T-helper 2 cell treated with Interferon-gamma antibody and Interleukin-4, amounts not matched to agents 5 μg/mL and 100 μg/mL, for 36 hours (primary cell): ENCODE data around the gene CMTM5.

ENCODE experiments used
- DNase-seq: peaks from one replicate; pipeline ENCODE4 v3.0.0; 2021; ENCODE audit warnings: low spot score
- H3K27ac Mint-ChIP-seq: one replicate; pipeline ENCODE4 v1.8.0; 2021; ENCODE audit warnings: mild to moderate bottlenecking, mixed read lengths
- H3K27me3 Mint-ChIP-seq: one replicate; pipeline ENCODE4 v1.8.0; 2021; ENCODE audit warnings: low read depth, mixed read lengths
- H3K36me3 Mint-ChIP-seq: one replicate; pipeline ENCODE4 v1.8.0; 2021; ENCODE audit warnings: low read depth, mixed read lengths
- H3K4me1 Mint-ChIP-seq: one replicate; pipeline ENCODE4 v1.8.0; 2021; ENCODE audit warnings: low read depth, mixed read lengths
- H3K4me3 Mint-ChIP-seq: one replicate; pipeline ENCODE4 v1.8.0; 2022; ENCODE audit warnings: mild to moderate bottlenecking, moderate library complexity, mixed read lengths
- H3K9me3 Mint-ChIP-seq: one replicate; pipeline ENCODE4 v1.8.0; 2021; ENCODE audit warnings: mixed read lengths

CMTM5 gene

GRCh38 chr14:23376482-23377197 is at the start of gene CMTM5:
Gene CMTM5, plus strand, starts transcription at chr14:23377046. Its CDS starts 206 bp downstream, at chr14:23377252.
- no peak for DNase-seq
- H3K36me3 Mint-ChIP-seq, result no peaks in the 10 kb centered on the region
- H3K27me3 Mint-ChIP-seq, result peaks cover 5% of the 10 kb centered on the region
- H3K27ac Mint-ChIP-seq, result no peak within 1 kb of the TSS
- H3K4me3 Mint-ChIP-seq, result no peak within 1 kb of the TSS
- H3K9me3 Mint-ChIP-seq, result no peaks in the 10 kb centered on the region
- H3K4me1 Mint-ChIP-seq, result no peaks in the 10 kb centered on the region

GRCh38 chr14:23327947-23328744 is 48.7 kb upstream of the CMTM5 start:
- Mint-ChIP-seq H3K9me3 (no peaks in the 10 kb centered on the region), H3K27ac (no peak overlapping the region), H3K27me3 (no peaks in the 10 kb centered on the region), H3K4me1 (peaks cover 7% of the 10 kb centered on the region), H3K36me3 (peaks cover 24% of the 10 kb centered on the region), H3K4me3 (no peak overlapping the region)
- DNase-seq, result peak; percentile 59

- H3K9me3 Mint-ChIP-seq, result peaks cover 10% of the 10 kb centered on the region
- no peak overlapping the region for H3K4me3 Mint-ChIP-seq
- H3K4me1 Mint-ChIP-seq, result no peaks in the 10 kb centered on the region
- H3K27ac Mint-ChIP-seq, result no peak overlapping the region
- DNase-seq, result no peak
- H3K27me3 Mint-ChIP-seq, result peaks cover 26% of the 10 kb centered on the region
- H3K36me3 Mint-ChIP-seq, result no peaks in the 10 kb centered on the region
Measured at GRCh38 chr14:23335623-23336022, 41.2 kb upstream of the CMTM5 start.

GRCh38 chr14:23339506-23340268 is 37.2 kb upstream of the CMTM5 start:
- Mint-ChIP-seq H3K27ac (no peak overlapping the region), H3K27me3 (peaks cover 39% of the 10 kb centered on the region), H3K9me3 (peaks cover 11% of the 10 kb centered on the region), H3K4me3 (no peak overlapping the region), H3K36me3 (no peaks in the 10 kb centered on the region), H3K4me1 (no peaks in the 10 kb centered on the region)
- no peak for DNase-seq

GRCh38 chr14:23344481-23344880 is 32.4 kb upstream of the CMTM5 start:
- Mint-ChIP-seq H3K27me3 (peaks cover 19% of the 10 kb centered on the region), H3K27ac (no peak overlapping the region), H3K4me1 (no peaks in the 10 kb centered on the region), H3K9me3 (peaks cover 11% of the 10 kb centered on the region), H3K36me3 (no peaks in the 10 kb centered on the region), H3K4me3 (no peak overlapping the region)
- DNase-seq, result no peak

- peaks cover 26% of the 10 kb centered on the region for H3K27me3 Mint-ChIP-seq
- DNase-seq, result no peak
- no peak overlapping the region for H3K27ac Mint-ChIP-seq
- H3K4me3 Mint-ChIP-seq, result no peak overlapping the region
- no peaks in the 10 kb centered on the region for H3K4me1 Mint-ChIP-seq
- no peaks in the 10 kb centered on the region for H3K9me3 Mint-ChIP-seq
- H3K36me3 Mint-ChIP-seq, result no peaks in the 10 kb centered on the region
Measured at GRCh38 chr14:23345987-23346692, 30.7 kb upstream of the CMTM5 start.

- H3K27me3 Mint-ChIP-seq, result peaks cover 28% of the 10 kb centered on the region
- DNase-seq, result no peak
- no peaks in the 10 kb centered on the region for H3K4me1 Mint-ChIP-seq
- H3K36me3 Mint-ChIP-seq, result no peaks in the 10 kb centered on the region
- no peaks in the 10 kb centered on the region for H3K9me3 Mint-ChIP-seq
- H3K27ac Mint-ChIP-seq, result no peak overlapping the region
- H3K4me3 Mint-ChIP-seq, result no peak overlapping the region
Measured at GRCh38 chr14:23346693-23347405, 30.0 kb upstream of the CMTM5 start.

- Mint-ChIP-seq H3K4me1 (no peaks in the 10 kb centered on the region), H3K4me3 (no peak overlapping the region), H3K36me3 (no peaks in the 10 kb centered on the region), H3K27me3 (peaks cover 20% of the 10 kb centered on the region), H3K9me3 (no peaks in the 10 kb centered on the region), H3K27ac (no peak overlapping the region)
- no peak for DNase-seq
Measured at GRCh38 chr14:23347406-23348296, 29.2 kb upstream of the CMTM5 start.

GRCh38 chr14:23348297-23348655 is 28.6 kb upstream of the CMTM5 start:
- H3K36me3 Mint-ChIP-seq, result no peaks in the 10 kb centered on the region
- peaks cover 6% of the 10 kb centered on the region for H3K4me1 Mint-ChIP-seq
- no peaks in the 10 kb centered on the region for H3K9me3 Mint-ChIP-seq

GRCh38 chr14:23349156-23349845 is 27.5 kb upstream of the CMTM5 start:
- no peak overlapping the region for H3K4me3 Mint-ChIP-seq
- H3K27me3 Mint-ChIP-seq, result peaks cover 30% of the 10 kb centered on the region
- peaks cover 8% of the 10 kb centered on the region for H3K4me1 Mint-ChIP-seq
- H3K36me3 Mint-ChIP-seq, result no peaks in the 10 kb centered on the region
- no peak for DNase-seq
- H3K9me3 Mint-ChIP-seq, result no peaks in the 10 kb centered on the region
- H3K27ac Mint-ChIP-seq, result no peak overlapping the region

More at GRCh38 chr14:23348297-23348655, 28.6 kb upstream of the CMTM5 start:
- H3K27me3 Mint-ChIP-seq, result peaks cover 20% of the 10 kb centered on the region
- no peak overlapping the region for H3K27ac Mint-ChIP-seq
- no peak overlapping the region for H3K4me3 Mint-ChIP-seq
- no peak for DNase-seq

- Mint-ChIP-seq H3K27ac (no peak overlapping the region), H3K27me3 (peaks cover 41% of the 10 kb centered on the region), H3K4me1 (peaks cover 8% of the 10 kb centered on the region), H3K4me3 (peak overlapping the region; percentile 47), H3K36me3 (no peaks in the 10 kb centered on the region), H3K9me3 (no peaks in the 10 kb centered on the region)
- DNase-seq, result no peak
Measured at GRCh38 chr14:23351681-23352505, 25.0 kb upstream of the CMTM5 start.
